Urothelium cell line (cell line): ENCODE results near the gene KIRREL3.

Source experiments
- DNase-seq: peaks from one replicate; pipeline ENCODE4 v3.0.0; 2011; ENCODE audit warnings: low spot score, mixed read lengths
- FAIRE-seq: peaks from 2 replicates; lab custom pipeline; 2011; peaks lifted over from hg19 to GRCh38; lab: Jason Lieb, UNC

The KIRREL3 gene

GRCh38 chr11:126594921-126595367 lies 405.6 kb downstream of the KIRREL3 start:
- no peak for FAIRE-seq

GRCh38 chr11:126592496-126593410 lies 407.8 kb downstream of the KIRREL3 start:
- DNase-seq (no peak), FAIRE-seq (no peak)

More at GRCh38 chr11:126594921-126595367, 405.6 kb downstream of the KIRREL3 start:
- DNase-seq, result no peak

- no peak for FAIRE-seq
- DNase-seq, result no peak
These were observed 408.5 kb downstream of the KIRREL3 start for GRCh38 chr11:126591966-126592489.

GRCh38 chr11:126589492-126589803 lies 411.1 kb downstream of the KIRREL3 start:
- no peak for DNase-seq
- FAIRE-seq, result no peak

GRCh38 chr11:126588630-126589491 lies 411.7 kb downstream of the KIRREL3 start:
- FAIRE-seq (no peak), DNase-seq (no peak)

GRCh38 chr11:126587541-126587940 lies 413.0 kb downstream of the KIRREL3 start:
- FAIRE-seq, result no peak

GRCh38 chr11:126585774-126586491 lies 414.6 kb downstream of the KIRREL3 start:
- DNase-seq, result peak; percentile 74
- peak; percentile 48 for FAIRE-seq

More at GRCh38 chr11:126587541-126587940, 413.0 kb downstream of the KIRREL3 start:
- DNase-seq, result no peak

GRCh38 chr11:126585388-126585773 lies 415.2 kb downstream of the KIRREL3 start:
- no peak for FAIRE-seq
- no peak for DNase-seq

- FAIRE-seq (no peak), DNase-seq (no peak)
These were observed 416.8 kb downstream of the KIRREL3 start for GRCh38 chr11:126583594-126584427.

- DNase-seq (no peak), FAIRE-seq (no peak)
These were observed 417.5 kb downstream of the KIRREL3 start for GRCh38 chr11:126583101-126583500.

- FAIRE-seq, result no peak
- DNase-seq, result no peak
These were observed 418.5 kb downstream of the KIRREL3 start for GRCh38 chr11:126581871-126582648.

GRCh38 chr11:126578426-126578825 lies 422.1 kb downstream of the KIRREL3 start:
- DNase-seq, result no peak
- FAIRE-seq, result no peak

- no peak for FAIRE-seq
- no peak for DNase-seq
These were observed 422.5 kb downstream of the KIRREL3 start for GRCh38 chr11:126578021-126578420.

- FAIRE-seq, result no peak
- DNase-seq, result no peak
These were observed 424.7 kb downstream of the KIRREL3 start for GRCh38 chr11:126575849-126576248.

GRCh38 chr11:126573325-126573978 lies 427.1 kb downstream of the KIRREL3 start:
- FAIRE-seq, result no peak
- DNase-seq, result no peak

GRCh38 chr11:126570489-126570888 lies 430.1 kb downstream of the KIRREL3 start:
- FAIRE-seq (no peak), DNase-seq (no peak)

GRCh38 chr11:126567419-126567818 lies 433.2 kb downstream of the KIRREL3 start:
- FAIRE-seq, result no peak
- no peak for DNase-seq

- no peak for FAIRE-seq
These were observed 436.0 kb downstream of the KIRREL3 start for GRCh38 chr11:126564566-126564965.

More at GRCh38 chr11:126564566-126564965, 436.0 kb downstream of the KIRREL3 start:
- no peak for DNase-seq
